ENCODE results near the gene ANO2.

ANO2 gene

GRCh38 chr12:5742258-5742657, 202.8 kb downstream of the ANO2 start:
- H3K27me3 ChIP-seq (replicated peaks; ENCODE audit: control insufficient read depth, insufficient read depth, low read length): no peaks in the 10 kb centered on the region; the same call in none of the 2 replicates
- DNase-seq (ENCODE audit: extremely low read depth, insufficient read length): no peak
- TF ChIP-seq CTCF (IDR thresholded peaks at IDR 0.05; ENCODE audit: insufficient read depth, low read length, poor library complexity, severe bottlenecking): no peak
- H3K36me3 ChIP-seq (ENCODE audit: control insufficient read depth, insufficient read depth, low read length): no peaks in the 10 kb centered on the region
- H3K4me3 ChIP-seq (replicated peaks; ENCODE audit: low read depth, low read length): no peak overlapping the region

GRCh38 chr12:5739917-5740316, 205.1 kb downstream of the ANO2 start:
- Histone ChIP-seq H3K4me3 (replicated peaks; ENCODE audit: low read depth, low read length) (no peak overlapping the region), H3K27me3 (replicated peaks; ENCODE audit: control insufficient read depth, insufficient read depth, low read length) (no peaks in the 10 kb centered on the region; the same call in none of the 2 replicates), H3K36me3 (ENCODE audit: control insufficient read depth, insufficient read depth, low read length) (no peaks in the 10 kb centered on the region)
- DNase-seq (ENCODE audit: extremely low read depth, insufficient read length): no peak
- TF ChIP-seq CTCF (IDR thresholded peaks at IDR 0.05; ENCODE audit: insufficient read depth, low read length, poor library complexity, severe bottlenecking): no peak

GRCh38 chr12:5737778-5738177, 207.3 kb downstream of the ANO2 start:
- DNase-seq (ENCODE audit: extremely low read depth, insufficient read length): no peak
- no peak overlapping the region for H3K4me3 ChIP-seq (replicated peaks; ENCODE audit: low read depth, low read length)
- no peak for TF ChIP-seq CTCF (IDR thresholded peaks at IDR 0.05; ENCODE audit: insufficient read depth, low read length, poor library complexity, severe bottlenecking)
- no peaks in the 10 kb centered on the region; the same call in none of the 2 replicates for H3K27me3 ChIP-seq (replicated peaks; ENCODE audit: control insufficient read depth, insufficient read depth, low read length)
- no peaks in the 10 kb centered on the region for H3K36me3 ChIP-seq (ENCODE audit: control insufficient read depth, insufficient read depth, low read length)

GRCh38 chr12:5736527-5736926, 208.5 kb downstream of the ANO2 start:
- H3K4me3 ChIP-seq (replicated peaks; ENCODE audit: low read depth, low read length): no peak overlapping the region
- no peaks in the 10 kb centered on the region; the same call in none of the 2 replicates for H3K27me3 ChIP-seq (replicated peaks; ENCODE audit: control insufficient read depth, insufficient read depth, low read length)
- H3K36me3 ChIP-seq (ENCODE audit: control insufficient read depth, insufficient read depth, low read length): no peaks in the 10 kb centered on the region
- TF ChIP-seq CTCF (IDR thresholded peaks at IDR 0.05; ENCODE audit: insufficient read depth, low read length, poor library complexity, severe bottlenecking): no peak
- DNase-seq (ENCODE audit: extremely low read depth, insufficient read length): no peak

GRCh38 chr12:5736016-5736415, 209.0 kb downstream of the ANO2 start:
- TF ChIP-seq CTCF (IDR thresholded peaks at IDR 0.05; ENCODE audit: insufficient read depth, low read length, poor library complexity, severe bottlenecking): no peak

GRCh38 chr12:5733916-5734315, 211.1 kb downstream of the ANO2 start:
- no peaks in the 10 kb centered on the region; the same call in none of the 2 replicates for H3K27me3 ChIP-seq (replicated peaks; ENCODE audit: control insufficient read depth, insufficient read depth, low read length)
- DNase-seq (ENCODE audit: extremely low read depth, insufficient read length): no peak
- no peaks in the 10 kb centered on the region for H3K36me3 ChIP-seq (ENCODE audit: control insufficient read depth, insufficient read depth, low read length)
- no peak for TF ChIP-seq CTCF (IDR thresholded peaks at IDR 0.05; ENCODE audit: insufficient read depth, low read length, poor library complexity, severe bottlenecking)
- no peak overlapping the region for H3K4me3 ChIP-seq (replicated peaks; ENCODE audit: low read depth, low read length)

More at GRCh38 chr12:5736016-5736415, 209.0 kb downstream of the ANO2 start:
- no peaks in the 10 kb centered on the region; the same call in none of the 2 replicates for H3K27me3 ChIP-seq (replicated peaks; ENCODE audit: control insufficient read depth, insufficient read depth, low read length)
- no peak overlapping the region for H3K4me3 ChIP-seq (replicated peaks; ENCODE audit: low read depth, low read length)
- DNase-seq (ENCODE audit: extremely low read depth, insufficient read length): no peak
- H3K36me3 ChIP-seq (ENCODE audit: control insufficient read depth, insufficient read depth, low read length): no peaks in the 10 kb centered on the region

Data from GM06990 (cell line).